Activated effector memory CD4-positive, alpha-beta T cell treated with Interleukin-2 at 50 U/mL for 16 hours (primary cell): ENCODE data around the gene MDH1.
"Not testable (repeated sequence)": the region's sequence is repeated elsewhere in the genome, so short reads cannot be mapped to it uniquely, and the experiment has no call there.

Experiments used
- DNase-seq: peaks from one replicate; pipeline ENCODE4 v3.0.0-alpha.2; 2020

MDH1 gene

GRCh38 chr2:63589148-63589958, 590 bp downstream of the MDH1 start:
- no peak for DNase-seq

- DNase-seq, result no peak
Observed at GRCh38 chr2:63590626-63591408, 2.1 kb downstream of the MDH1 start.

- no peak for DNase-seq
Observed at GRCh38 chr2:63591566-63592175, 2.9 kb downstream of the MDH1 start.

GRCh38 chr2:63594660-63595059, 5.9 kb downstream of the MDH1 start:
- no peak for DNase-seq

GRCh38 chr2:63596401-63596883, 7.7 kb downstream of the MDH1 start:
- DNase-seq, result no peak

GRCh38 chr2:63598981-63599380, 10.2 kb downstream of the MDH1 start:
- no peak for DNase-seq

GRCh38 chr2:63600881-63601460, 12.2 kb downstream of the MDH1 start:
- no peak for DNase-seq

- DNase-seq, result no peak
Observed at GRCh38 chr2:63604666-63605065, 15.9 kb downstream of the MDH1 start.

GRCh38 chr2:63608865-63609264, 20.1 kb downstream of the MDH1 start:
- DNase-seq, result not testable (repeated sequence)

GRCh38 chr2:63610525-63610924, 21.8 kb downstream of the MDH1 start:
- DNase-seq, result no peak

GRCh38 chr2:63613391-63613901, 24.7 kb downstream of the MDH1 start:
- no peak for DNase-seq

- DNase-seq, result no peak
Observed at GRCh38 chr2:63614448-63614968, 25.7 kb downstream of the MDH1 start.

GRCh38 chr2:63614983-63615945, 26.5 kb downstream of the MDH1 start:
- no peak for DNase-seq

- no peak for DNase-seq
Observed at GRCh38 chr2:63617366-63617765, 28.6 kb downstream of the MDH1 start.

GRCh38 chr2:63619328-63619727, 30.6 kb downstream of the MDH1 start:
- DNase-seq, result no peak

GRCh38 chr2:63622751-63623150, 34.0 kb downstream of the MDH1 start:
- no peak for DNase-seq

- not testable (repeated sequence) for DNase-seq
Observed at GRCh38 chr2:63623763-63624162, 35.0 kb downstream of the MDH1 start.

GRCh38 chr2:63627866-63628265, 39.1 kb downstream of the MDH1 start:
- DNase-seq, result no peak

- DNase-seq, result no peak
Observed at GRCh38 chr2:63628403-63628942, 39.7 kb downstream of the MDH1 start.

- no peak for DNase-seq
Observed at GRCh38 chr2:63631501-63631900, 42.7 kb downstream of the MDH1 start.

GRCh38 chr2:63632382-63632781, 43.6 kb downstream of the MDH1 start:
- no peak for DNase-seq
